HCT116 (cell line): ENCODE results near the gene CTU2. TPM values are rescaled to one million over a fixed set of nuclear protein-coding genes. Genes with fewer than 3 reads are reported as not detected.

Experiments
- ATAC-seq: fragments of 200-7000 bp; cut with Tn5 transposase; 2 replicates; pipeline ENCODE4 v1.9.1; 2020; ENCODE audit warnings: mild to moderate bottlenecking, moderate library complexity
- BruUV-seq: library from RNA; stranded (reverse); fragments of 400-500 nt; replicated peaks from 2 replicates; lab custom pipeline; 2021; lab: Mats Ljungman, UMichigan
- CTCF ChIA-PET: fragments of 300-600 bp; sonication (Branson Sonifier 250); formaldehyde crosslinking; loops from one replicate; lab custom pipeline; 2021; ENCODE audit warnings: antibody characterized with exemption; lab: Charles Lee
- POLR2A ChIA-PET: fragments of 300-600, 350-600 bp; sonication (Branson Sonifier 250); formaldehyde crosslinking; loops from one replicate; lab custom pipeline; 2021; ENCODE audit warnings: antibody characterized with exemption; lab: Charles Lee
- RAD21 ChIA-PET, 2 experiments: fragments of 300-600 bp; sonication (Branson Sonifier 250); formaldehyde crosslinking; loops; one replicate each; lab custom pipeline; 2023; ENCODE audit warnings: low total read pairs in 2 of 2; ENCODE audit not compliant: uncharacterized antibody in 2 of 2, unreplicated experiment in 2 of 2, low non-redundant PET in 1 of 2; lab: Charles Lee
- DNase-seq: peaks from one replicate; pipeline ENCODE4 v3.0.0-alpha.2; 2010; ENCODE audit warnings: low read depth, low spot score
- H2AFZ ChIP-seq: fragments of 200-600 bp; shearing (Covaris generic), sonication (generic); 2 replicates; pipeline ENCODE4 v1.6.1; 2017; ENCODE audit warnings: low read depth, mixed run types, mixed read lengths, antibody characterized with exemption, low read length; ENCODE audit not compliant: poor library complexity, severe bottlenecking
- H3K27ac ChIP-seq: 2 replicates; pipeline ENCODE4 v1.5.1; 2012; ENCODE audit warnings: low read depth, low read length
- H3K27me3 ChIP-seq: fragments of 200-600 bp; sonication (generic); 2 replicates; pipeline ENCODE4 v1.6.1; 2016; ENCODE audit warnings: mixed run types, low read length, mixed read lengths; ENCODE audit not compliant: insufficient read depth
- H3K36me3 ChIP-seq, 2 experiments: fragments of 200-500 bp in 1 of 2; fragments of 200-600 bp in 1 of 2; sonication (Bioruptor generic) in 1 of 2; sonication (generic) in 1 of 2; 2 replicates each; pipeline versions ENCODE4 v1.5.1 to v1.6.1; 2014 to 2016; ENCODE audit warnings: low read length in 2 of 2, inconsistent platforms in 1 of 2, mixed read lengths in 1 of 2, mixed run types in 1 of 2; ENCODE audit not compliant: insufficient read depth in 2 of 2, control insufficient read depth in 1 of 2
- H3K4me1 ChIP-seq, 2 experiments: fragments of 200-600 bp in 1 of 2; sonication (generic) in 1 of 2; 2 replicates each; pipeline versions ENCODE4 v1.5.1 to v1.6.1; 2012 to 2017; ENCODE audit warnings: low read length in 2 of 2, inconsistent platforms in 1 of 2, mild to moderate bottlenecking in 1 of 2, mixed read lengths in 1 of 2, mixed run types in 1 of 2, moderate library complexity in 1 of 2; ENCODE audit not compliant: insufficient read depth in 2 of 2, control insufficient read depth in 1 of 2
- H3K4me2 ChIP-seq: fragments of 200-600 bp; sonication (generic); 2 replicates; pipeline ENCODE4 v1.6.1; 2017; ENCODE audit warnings: mixed run types, low read length, mixed read lengths
- H3K4me3 ChIP-seq, 2 experiments: fragments of 200-600 bp in 1 of 2; sonication (generic) in 1 of 2; replicated peaks in 1 of 2; 2 replicates each; pipeline ENCODE4 v1.5.1; 2011 to 2016; ENCODE audit warnings: low read length in 2 of 2, control low read depth in 1 of 2, low read depth in 1 of 2, mild to moderate bottlenecking in 1 of 2, mixed read lengths in 1 of 2, mixed run types in 1 of 2
- H3K79me2 ChIP-seq: fragments of 200-600 bp; sonication (generic); 2 replicates; pipeline ENCODE4 v1.6.1; 2017; ENCODE audit warnings: mild to moderate bottlenecking, mixed run types, low read length, moderate library complexity, mixed read lengths; ENCODE audit not compliant: insufficient read depth
- H3K9ac ChIP-seq: fragments of 200-600 bp; sonication (generic); 2 replicates; pipeline ENCODE4 v1.6.1; 2016; ENCODE audit warnings: low read length, mixed read lengths
- H3K9me2 ChIP-seq: fragments of 200-600 bp; sonication (generic), shearing (Covaris generic); 2 replicates; pipeline ENCODE4 v1.6.1; 2017; ENCODE audit warnings: mixed run types, mild to moderate bottlenecking, moderate library complexity; ENCODE audit not compliant: insufficient read depth
- H3K9me3 ChIP-seq, 2 experiments: fragments of 200-500 bp in 1 of 2; fragments of 200-600 bp in 1 of 2; sonication (Bioruptor generic) in 1 of 2; sonication (generic) in 1 of 2; 2 replicates each; pipeline ENCODE4 v1.6.1; 2014 to 2017; ENCODE audit warnings: low read length in 2 of 2, mixed read lengths in 2 of 2, inconsistent platforms in 1 of 2, low read depth in 1 of 2, mild to moderate bottlenecking in 1 of 2, mixed run types in 1 of 2, moderate library complexity in 1 of 2; ENCODE audit not compliant: control insufficient read depth in 1 of 2, insufficient read depth in 1 of 2
- H4K20me1 ChIP-seq: fragments of 200-600 bp; sonication (generic), shearing (Covaris generic); 2 replicates; pipeline ENCODE4 v1.6.1; 2017; ENCODE audit warnings: mixed run types, mild to moderate bottlenecking, moderate library complexity; ENCODE audit not compliant: insufficient read depth
- ELF1 ChIP-seq: IDR thresholded peaks from 2 replicates; pipeline ENCODE4 v1.6.1; 2012; ENCODE audit warnings: low read depth, borderline replicate concordance
- SRF ChIP-seq: IDR thresholded peaks from 2 replicates; pipeline ENCODE4 v1.6.1; 2012; ENCODE audit warnings: low read depth
- TCF7L2 ChIP-seq: IDR thresholded peaks from 2 replicates; pipeline ENCODE4 v1.7.0; 2011; ENCODE audit warnings: borderline replicate concordance, inconsistent platforms; ENCODE audit not compliant: insufficient read depth, insufficient read length; ENCODE audit errors: extremely low read depth
- ZFX ChIP-seq: fragments of 450-650 bp; IDR thresholded peaks from 2 replicates; pipeline ENCODE4 v1.6.1; 2017
- intact Hi-C: fragments of 100-400 bp; cut with micrococcal nuclease; formaldehyde crosslinking; loops from 2 replicates; pipeline ENCODE4 v1.10.0; 2022
- total RNA-seq: library from RNA; stranded (reverse); gene quantifications from one replicate; pipeline ENCODE4 v1.2.1, GENCODE V29; 2021; ENCODE audit not compliant: unreplicated experiment
- TF ChIP-seq, protein P1 (sequence below), 3 experiments: fragments of 200-600 bp in 1 of 3; sonication (generic) in 1 of 3; IDR thresholded peaks in 2 of 3; conservative IDR thresholded peaks in 1 of 3; 2 replicates each; pipeline ENCODE4 v1.5.1; 2012 to 2017; ENCODE audit warnings: low read depth in 2 of 3, low read length in 2 of 3, antibody characterized with exemption in 1 of 3, borderline replicate concordance in 1 of 3, control low read depth in 1 of 3, mild to moderate bottlenecking in 1 of 3, mixed read lengths in 1 of 3, mixed run types in 1 of 3, moderate library complexity in 1 of 3; ENCODE audit not compliant: insufficient read depth in 1 of 3

CTU2 gene
- total RNA-seq, 1 experiment from 2014 or later = 71.3 TPM

- peaks cover 94% of the 10 kb centered on the region for H3K79me2 ChIP-seq
- no peaks in the 10 kb centered on the region for H3K9me2 ChIP-seq
- H3K27ac ChIP-seq = no peak overlapping the region; the same call in 1 of the 2 replicates
- POLR2A ChIA-PET = no interaction called here
- RAD21 ChIA-PET = no interaction called here
- no peak overlapping the region for H3K4me3 ChIP-seq
- DNase-seq = no peak
- no TSS peak for BruUV-seq
- H4K20me1 ChIP-seq = peaks cover 16% of the 10 kb centered on the region; the same call in 1 of the 2 replicates
- intact Hi-C loops = no loop called here
- peaks cover 2 to 11% of the 10 kb centered on the region in 2 experiments; a peak in 2 of 4 replicates for H3K36me3 ChIP-seq
- no peaks in the 10 kb centered on the region for H3K27me3 ChIP-seq
- TF ChIP-seq SRF (no peak), TCF7L2 (no peak), ZFX (peak; percentile 18; the same call in 1 of the 2 replicates)
- TF ChIP-seq, all 23 proteins: peak for 1
- no peak for ATAC-seq
- Histone ChIP-seq H3K4me1 (peaks cover 0 to 15% of the 10 kb centered on the region in 2 experiments; a peak in 1 of 4 replicates), H3K9ac (no peak overlapping the region), H3K9me3 (no peaks in the 10 kb centered on the region), H3K4me2 (no peak overlapping the region), H2AFZ (no peak overlapping the region)
- CTCF ChIA-PET = interaction anchor here (3.1 kb wide), 1 partner anchor 17 kb away, joined by 11 read pairs; no protein-coding TSS in a partner anchor
These were observed 48.0 kb downstream of the CTU2 start for GRCh38 chr16:88754109-88754911.

GRCh38 chr16:88754912-88755744 lies 48.8 kb downstream of the CTU2 start:
- H2AFZ ChIP-seq = no peak overlapping the region
- peaks cover 0 to 15% of the 10 kb centered on the region in 2 experiments; a peak in 1 of 4 replicates for H3K4me1 ChIP-seq
- peaks cover 95% of the 10 kb centered on the region for H3K79me2 ChIP-seq
- peaks cover 16% of the 10 kb centered on the region; the same call in 1 of the 2 replicates for H4K20me1 ChIP-seq
- H3K27ac ChIP-seq = peak overlapping the region; percentile 15; the same call in 1 of the 2 replicates
- no peak for TF ChIP-seq ELF1
- TF ChIP-seq, protein P1, sequence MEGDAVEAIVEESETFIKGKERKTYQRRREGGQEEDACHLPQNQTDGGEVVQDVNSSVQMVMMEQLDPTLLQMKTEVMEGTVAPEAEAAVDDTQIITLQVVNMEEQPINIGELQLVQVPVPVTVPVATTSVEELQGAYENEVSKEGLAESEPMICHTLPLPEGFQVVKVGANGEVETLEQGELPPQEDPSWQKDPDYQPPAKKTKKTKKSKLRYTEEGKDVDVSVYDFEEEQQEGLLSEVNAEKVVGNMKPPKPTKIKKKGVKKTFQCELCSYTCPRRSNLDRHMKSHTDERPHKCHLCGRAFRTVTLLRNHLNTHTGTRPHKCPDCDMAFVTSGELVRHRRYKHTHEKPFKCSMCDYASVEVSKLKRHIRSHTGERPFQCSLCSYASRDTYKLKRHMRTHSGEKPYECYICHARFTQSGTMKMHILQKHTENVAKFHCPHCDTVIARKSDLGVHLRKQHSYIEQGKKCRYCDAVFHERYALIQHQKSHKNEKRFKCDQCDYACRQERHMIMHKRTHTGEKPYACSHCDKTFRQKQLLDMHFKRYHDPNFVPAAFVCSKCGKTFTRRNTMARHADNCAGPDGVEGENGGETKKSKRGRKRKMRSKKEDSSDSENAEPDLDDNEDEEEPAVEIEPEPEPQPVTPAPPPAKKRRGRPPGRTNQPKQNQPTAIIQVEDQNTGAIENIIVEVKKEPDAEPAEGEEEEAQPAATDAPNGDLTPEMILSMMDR (IDR thresholded peaks at IDR 0.05 in 2 of 3, conservative IDR thresholded peaks at IDR 0.05 in 1 of 3; ENCODE audit: borderline replicate concordance in 1 of 3, insufficient read depth in 1 of 3, low read depth in 2 of 3, low read length in 2 of 3) = no peak
- TF ChIP-seq, all 23 proteins: peak for 0
- Histone ChIP-seq H3K36me3 (peaks cover 2 to 11% of the 10 kb centered on the region in 2 experiments; a peak in 2 of 4 replicates), H3K27me3 (no peaks in the 10 kb centered on the region), H3K4me3 (no peak overlapping the region), H3K9me3 (no peaks in the 10 kb centered on the region), H3K4me2 (no peak overlapping the region), H3K9me2 (no peaks in the 10 kb centered on the region), H3K9ac (no peak overlapping the region)
- ChIA-PET CTCF (interaction anchor here (3.1 kb wide), 1 partner anchor 18 kb away, joined by 11 read pairs; no protein-coding TSS in a partner anchor), RAD21 (no interaction called here), POLR2A (no interaction called here)
- ATAC-seq = no peak
- BruUV-seq = no TSS peak
- intact Hi-C loops = no loop called here
- DNase-seq = no peak
